A673 (cell line): ENCODE measurements around the gene NRAP. TPM values are rescaled to one million over a fixed set of nuclear protein-coding genes. Genes with fewer than 3 reads are reported as not detected.

Experiments used
- BruUV-seq: library from RNA; stranded (reverse); fragments of 400-500 nt; replicated peaks from 2 replicates; lab custom pipeline; 2021; lab: Mats Ljungman, UMichigan
- CTCF ChIA-PET: fragments of 300-600 bp; sonication (Branson Sonifier 250); formaldehyde crosslinking; loops from one replicate; lab custom pipeline; 2022; ENCODE audit warnings: antibody characterized with exemption; lab: Charles Lee
- POLR2A ChIA-PET: fragments of 300-600 bp; sonication (Branson Sonifier 250); formaldehyde crosslinking; loops from one replicate; lab custom pipeline; 2022; ENCODE audit warnings: antibody characterized with exemption; ENCODE audit not compliant: low non-redundant PET; lab: Charles Lee
- DNase-seq: peaks from one replicate; pipeline ENCODE4 v3.0.0-alpha.2; 2015; ENCODE audit warnings: low spot score
- H3K27ac ChIP-seq: fragments of 200-600 bp; sonication (generic); 2 replicates; pipeline ENCODE4 v1.5.1; 2016; ENCODE audit warnings: mixed run types, low read depth, mild to moderate bottlenecking, mixed read lengths, antibody characterized with exemption, low read length; ENCODE audit not compliant: poor library complexity, severe bottlenecking
- H3K27me3 ChIP-seq: fragments of 200-600 bp; sonication (generic); replicated peaks from 2 replicates; pipeline ENCODE4 v1.6.1; 2017; ENCODE audit warnings: mixed run types, low read depth, mild to moderate bottlenecking, mixed read lengths, antibody characterized with exemption, low read length; ENCODE audit not compliant: insufficient read depth, poor library complexity
- H3K36me3 ChIP-seq: fragments of 200-600 bp; sonication (generic); 2 replicates; pipeline ENCODE4 v1.6.1; 2016; ENCODE audit warnings: mixed run types, mild to moderate bottlenecking, mixed read lengths, antibody characterized with exemption, low read length; ENCODE audit not compliant: insufficient read depth, poor library complexity, severe bottlenecking
- H3K4me1 ChIP-seq: fragments of 200-600 bp; sonication (generic); 2 replicates; pipeline ENCODE4 v1.6.1; 2017; ENCODE audit warnings: mixed run types, mild to moderate bottlenecking, mixed read lengths, antibody characterized with exemption, low read length; ENCODE audit not compliant: insufficient read depth, poor library complexity, severe bottlenecking
- H3K4me3 ChIP-seq: fragments of 200-600 bp; sonication (generic); 2 replicates; pipeline ENCODE4 v1.5.1; 2016; ENCODE audit warnings: low read depth, mixed run types, mild to moderate bottlenecking, mixed read lengths, low read length; ENCODE audit not compliant: poor library complexity, severe bottlenecking
- H3K9me3 ChIP-seq: fragments of 200-600 bp; sonication (generic); 2 replicates; pipeline ENCODE4 v1.6.1; 2016; ENCODE audit warnings: mixed run types, low read depth, mild to moderate bottlenecking, mixed read lengths, antibody characterized with exemption, low read length; ENCODE audit not compliant: poor library complexity, severe bottlenecking
- EZH2 ChIP-seq: fragments of 200-600 bp; sonication (generic); IDR thresholded peaks from 2 replicates; pipeline ENCODE4 v1.6.1; 2017; ENCODE audit warnings: borderline replicate concordance, low read depth, mild to moderate bottlenecking, mixed read lengths, antibody characterized with exemption, low read length; ENCODE audit not compliant: poor library complexity, severe bottlenecking
- intact Hi-C: fragments of 100-400 bp; cut with micrococcal nuclease; formaldehyde crosslinking; loops from one replicate; pipeline ENCODE4 v1.10.0; 2022; ENCODE audit not compliant: unreplicated experiment
- total RNA-seq: library from RNA; stranded (reverse); gene quantifications from 2 replicates; pipeline ENCODE4 v1.2.3, GENCODE V29; 2021
- TF ChIP-seq, protein P1 (sequence below): fragments of 300-800, 200-600 bp; sonication (generic); conservative IDR thresholded peaks from 2 replicates; pipeline ENCODE4 v1.5.1; 2017; ENCODE audit warnings: low read depth, mild to moderate bottlenecking, antibody characterized with exemption, low read length, moderate library complexity, mixed read lengths

NRAP gene
- total RNA-seq, 1 experiment from 2014 or later = 0.34 TPM

- Histone ChIP-seq H3K27me3 (no peaks in the 10 kb centered on the region), H3K9me3 (peaks cover 39% of the 10 kb centered on the region), H3K4me3 (no peak overlapping the region), H3K4me1 (no peaks in the 10 kb centered on the region), H3K27ac (no peak overlapping the region), H3K36me3 (peaks cover 8% of the 10 kb centered on the region)
- ChIA-PET POLR2A (no interaction called here), CTCF (no interaction called here)
- DNase-seq = no peak
- intact Hi-C loops = no loop called here
- BruUV-seq = no TSS peak
- TF ChIP-seq, protein P1, sequence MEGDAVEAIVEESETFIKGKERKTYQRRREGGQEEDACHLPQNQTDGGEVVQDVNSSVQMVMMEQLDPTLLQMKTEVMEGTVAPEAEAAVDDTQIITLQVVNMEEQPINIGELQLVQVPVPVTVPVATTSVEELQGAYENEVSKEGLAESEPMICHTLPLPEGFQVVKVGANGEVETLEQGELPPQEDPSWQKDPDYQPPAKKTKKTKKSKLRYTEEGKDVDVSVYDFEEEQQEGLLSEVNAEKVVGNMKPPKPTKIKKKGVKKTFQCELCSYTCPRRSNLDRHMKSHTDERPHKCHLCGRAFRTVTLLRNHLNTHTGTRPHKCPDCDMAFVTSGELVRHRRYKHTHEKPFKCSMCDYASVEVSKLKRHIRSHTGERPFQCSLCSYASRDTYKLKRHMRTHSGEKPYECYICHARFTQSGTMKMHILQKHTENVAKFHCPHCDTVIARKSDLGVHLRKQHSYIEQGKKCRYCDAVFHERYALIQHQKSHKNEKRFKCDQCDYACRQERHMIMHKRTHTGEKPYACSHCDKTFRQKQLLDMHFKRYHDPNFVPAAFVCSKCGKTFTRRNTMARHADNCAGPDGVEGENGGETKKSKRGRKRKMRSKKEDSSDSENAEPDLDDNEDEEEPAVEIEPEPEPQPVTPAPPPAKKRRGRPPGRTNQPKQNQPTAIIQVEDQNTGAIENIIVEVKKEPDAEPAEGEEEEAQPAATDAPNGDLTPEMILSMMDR = no peak
- no peak for TF ChIP-seq EZH2
Observed at GRCh38 chr10:113690749-113691148, 26.9 kb upstream of the NRAP start.

- CTCF ChIA-PET = no interaction called here
Observed at GRCh38 chr10:113689574-113689973, 25.7 kb upstream of the NRAP start.

GRCh38 chr10:113689057-113689456 lies 25.2 kb upstream of the NRAP start:
- peaks cover 41% of the 10 kb centered on the region for H3K9me3 ChIP-seq
- no peak for DNase-seq
- peaks cover 8% of the 10 kb centered on the region for H3K36me3 ChIP-seq
- BruUV-seq = no TSS peak
- ChIA-PET POLR2A (no interaction called here), CTCF (no interaction called here)
- intact Hi-C loops = no loop called here
- TF ChIP-seq EZH2 = no peak
- TF ChIP-seq, protein P1 = no peak
- no peak overlapping the region for H3K27ac ChIP-seq
- no peaks in the 10 kb centered on the region for H3K27me3 ChIP-seq
- no peak overlapping the region for H3K4me3 ChIP-seq
- no peaks in the 10 kb centered on the region for H3K4me1 ChIP-seq

More at GRCh38 chr10:113689574-113689973, 25.7 kb upstream of the NRAP start:
- TF ChIP-seq EZH2 = no peak
- TF ChIP-seq, protein P1 = no peak
- no peak for DNase-seq
- Histone ChIP-seq H3K27me3 (no peaks in the 10 kb centered on the region), H3K4me3 (no peak overlapping the region), H3K4me1 (no peaks in the 10 kb centered on the region), H3K9me3 (peaks cover 42% of the 10 kb centered on the region), H3K36me3 (peaks cover 8% of the 10 kb centered on the region), H3K27ac (no peak overlapping the region)
- no TSS peak for BruUV-seq
- POLR2A ChIA-PET = no interaction called here
- intact Hi-C loops = no loop called here
